ENCODE data around the gene MIDN.

Gene MIDN

DNA sequence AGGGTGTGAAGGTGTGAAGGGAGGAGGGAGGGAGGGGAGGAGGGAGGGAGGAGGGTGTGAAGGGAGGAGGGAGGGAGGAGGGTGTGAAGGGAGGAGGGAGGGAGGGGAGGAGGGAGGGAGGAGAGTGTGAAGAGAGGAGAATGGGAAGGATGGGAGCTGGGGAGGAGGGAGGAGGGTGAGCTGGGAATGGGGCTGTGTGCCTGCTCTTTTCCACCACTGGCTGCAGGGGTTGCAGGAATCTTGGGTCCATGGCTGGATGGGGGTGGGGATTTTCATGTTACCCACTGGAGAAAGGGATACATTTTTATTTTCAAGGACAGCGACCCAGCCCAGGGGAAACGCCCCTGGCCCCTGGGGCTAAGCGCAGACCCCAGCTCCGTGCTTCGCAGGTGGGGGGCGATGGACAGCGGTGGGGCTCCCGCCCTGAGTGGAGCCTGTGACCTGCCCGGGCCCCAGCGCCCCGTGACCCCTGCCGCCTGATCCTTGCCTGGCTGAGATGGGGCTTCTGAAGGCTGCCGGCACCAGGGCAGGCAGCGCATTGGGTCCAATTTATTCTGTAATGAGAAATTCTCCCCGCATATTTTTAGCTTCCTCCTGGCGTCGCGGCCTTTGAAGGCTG is 34.3 kb downstream of the MIDN start:
- no peak for DNase-seq (ENCODE audit: low read depth in 2 of 2)

GRCh38 chr19:1283207-1283916 is 35.0 kb downstream of the MIDN start:
- no peak for DNase-seq (ENCODE audit: low read depth in 2 of 2)

DNA sequence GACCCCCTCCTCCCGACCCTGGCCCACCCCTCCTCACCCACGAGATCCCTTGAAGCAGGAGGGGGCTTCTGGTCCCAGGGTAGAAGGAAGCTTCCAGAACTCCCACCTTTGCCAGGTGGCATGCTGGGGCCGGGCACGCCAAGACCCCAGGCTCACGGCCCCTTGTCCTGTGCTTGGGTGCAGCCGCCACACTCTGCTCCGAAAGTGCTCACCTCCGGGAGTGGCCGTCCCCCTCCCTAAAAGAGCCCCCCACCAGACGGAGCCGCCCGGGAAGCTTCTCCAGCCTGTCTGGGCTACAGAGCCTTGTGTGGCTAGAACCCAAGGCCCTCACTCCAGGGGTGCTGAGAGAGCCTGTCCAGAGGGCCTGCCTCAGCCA is 35.5 kb downstream of the MIDN start:
- no peak for DNase-seq (ENCODE audit: low read depth in 2 of 2)

GRCh38 chr19:1284293-1284978 is 36.1 kb downstream of the MIDN start:
- DNase-seq (ENCODE audit: low read depth in 2 of 2) = no peak

GRCh38 chr19:1284979-1285736 is 36.8 kb downstream of the MIDN start:
- DNase-seq (ENCODE audit: low read depth in 2 of 2) = no peak

DNA sequence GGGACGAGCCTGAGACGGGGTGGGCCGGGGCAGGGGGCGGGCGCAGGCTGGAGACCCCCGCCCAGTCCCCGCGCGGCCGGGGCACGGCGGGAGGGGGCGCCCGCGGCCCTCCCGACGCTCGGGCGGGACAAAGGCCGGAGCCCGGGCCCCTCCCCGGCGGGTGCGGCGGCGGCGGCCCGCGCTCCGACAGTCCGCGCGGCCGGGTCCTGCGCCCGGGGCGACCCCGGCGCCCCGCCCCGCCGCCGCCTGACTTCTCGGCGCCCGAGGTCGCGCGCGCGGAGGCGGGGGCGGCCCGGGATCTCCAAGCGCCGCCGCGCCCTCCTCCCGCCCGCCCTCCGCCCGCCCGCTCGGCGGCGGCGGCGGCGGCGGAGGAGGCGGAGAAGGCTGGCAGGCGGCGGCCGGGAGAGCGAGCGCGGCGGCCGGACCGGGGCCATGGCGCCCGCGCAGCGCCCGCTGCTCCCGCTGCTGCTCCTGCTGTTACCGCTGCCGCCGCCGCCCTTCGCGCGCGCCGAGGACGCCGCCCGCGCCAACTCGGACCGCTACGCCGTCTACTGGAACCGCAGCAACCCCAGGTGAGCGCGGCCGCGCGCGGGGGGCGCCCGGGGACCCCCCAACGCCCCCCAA is 37.5 kb downstream of the MIDN start, which contains the start of gene EFNA2:
EFNA2 (plus strand) TSS at position 137 of the 624 bp plus-strand sequence; CDS start at position 433, 296 bp downstream.
- DNase-seq (ENCODE audit: low read depth in 2 of 2) = no peak

DNA sequence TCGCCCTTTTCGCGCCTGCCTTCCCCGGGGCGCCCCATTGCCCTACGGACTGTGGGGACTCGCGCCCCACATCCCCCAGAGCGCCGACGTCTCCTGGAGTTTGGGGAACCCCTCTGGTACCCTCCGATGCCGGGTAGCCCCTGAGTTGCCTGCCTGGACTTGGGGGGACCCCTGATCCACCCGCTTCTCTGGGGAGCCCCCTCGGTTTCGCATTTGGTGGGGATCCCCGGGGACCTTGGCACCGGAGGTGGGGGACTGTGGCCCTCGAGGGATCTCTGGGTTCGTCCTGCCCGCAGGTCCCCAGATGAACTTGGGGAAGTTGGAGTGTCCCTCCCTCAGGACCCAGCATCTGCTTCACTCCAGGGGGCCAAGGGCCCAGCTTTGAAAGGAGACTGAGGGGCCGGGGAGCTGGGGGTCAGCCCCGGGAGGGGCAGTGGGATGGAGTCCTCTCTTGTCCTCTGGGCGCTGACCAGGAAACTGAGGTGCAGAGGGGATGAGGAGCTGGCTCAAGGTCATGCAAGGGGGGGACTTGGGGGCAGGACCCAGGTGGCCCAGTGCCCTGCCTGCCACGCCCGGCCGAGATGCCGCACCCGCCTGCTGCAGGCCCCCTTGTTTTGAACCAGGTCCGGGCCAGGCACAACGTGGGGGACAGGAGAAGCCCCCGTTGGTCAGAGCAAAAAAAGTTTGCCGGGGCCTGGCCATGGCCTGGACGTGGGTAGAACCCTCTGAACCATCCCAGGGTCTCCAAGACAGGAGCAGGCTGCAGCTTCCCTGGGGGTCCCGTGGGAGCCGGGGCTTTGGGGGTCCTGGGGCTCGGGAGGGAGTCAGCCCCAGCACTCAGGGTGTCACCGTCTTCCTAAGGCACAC is 38.3 kb downstream of the MIDN start:
- no peak for DNase-seq (ENCODE audit: low read depth in 2 of 2)

DNA sequence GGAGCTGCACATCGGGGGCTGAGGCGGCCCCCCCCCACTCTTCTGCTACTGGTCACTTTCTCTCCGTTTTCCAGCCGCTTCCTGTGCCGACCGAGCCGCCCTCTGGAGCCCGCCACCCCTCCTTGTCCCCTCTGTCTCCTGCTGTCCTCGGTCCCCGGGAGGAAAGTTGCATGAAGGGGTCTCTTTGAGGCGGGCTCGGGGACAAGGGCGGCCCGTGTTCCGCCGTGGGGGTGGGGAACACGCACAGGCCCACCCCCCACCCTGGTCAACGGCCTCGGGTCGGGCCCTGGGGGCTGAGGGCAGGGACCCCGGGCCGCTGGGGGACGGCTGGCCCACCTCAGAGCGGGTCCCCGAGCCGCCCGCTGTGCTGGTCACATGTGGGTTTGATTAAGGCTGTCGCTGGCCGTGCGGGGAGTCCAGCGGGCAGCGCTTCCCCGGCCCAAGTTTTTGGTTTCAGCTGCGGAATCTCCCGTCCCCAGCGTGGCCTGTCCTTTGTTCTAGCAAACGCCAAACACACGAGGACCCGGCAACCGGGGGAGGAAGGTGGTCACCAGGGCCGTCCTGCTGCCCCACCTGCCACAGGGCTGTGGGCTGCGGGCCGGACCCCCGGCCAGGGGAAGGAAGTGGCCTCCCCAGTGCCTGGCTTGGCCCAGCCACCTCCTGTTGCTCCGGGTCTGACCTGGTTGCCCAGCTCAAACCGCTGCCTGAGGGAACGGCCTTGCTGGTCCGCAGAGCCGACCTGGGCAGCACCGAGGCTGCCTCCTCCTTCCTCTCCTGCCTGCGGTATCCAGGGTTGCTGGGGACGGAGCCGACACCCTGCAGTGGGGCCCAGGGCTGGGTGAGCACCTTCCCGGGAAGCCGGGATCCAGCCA is 39.2 kb downstream of the MIDN start:
- DNase-seq (ENCODE audit: low read depth in 2 of 2) = no peak

- DNase-seq (ENCODE audit: low read depth in 2 of 2) = no peak
These were observed 39.8 kb downstream of the MIDN start for GRCh38 chr19:1288226-1288612.

GRCh38 chr19:1288833-1289685 is 40.7 kb downstream of the MIDN start:
- no peak for DNase-seq (ENCODE audit: low read depth in 2 of 2)

- no peak for DNase-seq (ENCODE audit: low read depth in 2 of 2)
These were observed 41.3 kb downstream of the MIDN start for GRCh38 chr19:1289686-1290025.

- no peak for DNase-seq (ENCODE audit: low read depth in 2 of 2)
These were observed 41.9 kb downstream of the MIDN start for GRCh38 chr19:1290196-1290702.

DNA sequence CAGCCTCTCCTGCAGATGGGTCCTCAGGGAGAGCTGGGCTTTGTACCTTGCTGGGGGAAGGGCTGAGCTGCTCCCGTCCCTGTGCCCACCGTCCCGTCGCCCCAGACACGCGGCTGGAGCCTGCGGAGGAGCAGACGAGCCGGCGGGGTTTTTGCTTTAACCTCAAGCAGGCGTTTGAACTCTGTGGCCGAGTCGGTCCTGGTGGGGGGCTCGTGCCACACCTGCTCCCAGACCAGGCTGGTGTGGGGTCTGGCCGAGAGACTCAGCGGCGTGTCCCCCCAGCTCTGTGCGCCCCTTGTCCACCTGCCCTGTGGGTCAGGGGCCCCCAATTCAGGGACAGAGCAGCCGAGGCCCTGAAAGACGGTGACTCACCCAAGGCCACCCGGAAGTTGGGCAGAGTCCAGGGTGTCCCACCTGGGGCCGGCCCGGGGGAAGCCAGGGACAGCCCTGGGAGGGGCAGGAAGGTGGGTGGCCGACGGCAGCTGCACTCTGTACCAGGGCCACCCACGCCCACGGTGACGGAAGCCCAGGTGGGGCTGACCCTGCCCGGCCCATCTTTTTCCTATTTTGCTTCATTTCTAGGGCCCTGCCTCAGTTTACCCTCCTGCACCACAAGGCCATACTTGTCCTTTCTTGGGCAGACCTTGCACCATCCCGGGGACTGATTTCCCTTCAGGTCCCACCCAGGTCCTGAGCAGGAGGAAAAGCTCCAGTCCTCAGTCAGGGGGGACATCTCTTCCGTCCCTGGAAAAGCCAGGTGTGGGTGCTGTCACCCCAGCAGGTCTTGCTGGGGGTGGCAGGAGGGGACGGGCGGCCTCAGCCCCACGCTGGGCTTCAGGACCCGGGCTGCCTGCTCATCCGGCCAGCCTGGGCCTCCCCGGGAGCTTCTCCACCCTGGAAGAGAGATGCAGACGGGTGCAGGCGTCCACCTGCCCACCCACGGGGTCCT is 42.6 kb downstream of the MIDN start:
- DNase-seq (ENCODE audit: low read depth in 2 of 2) = no peak

DNA sequence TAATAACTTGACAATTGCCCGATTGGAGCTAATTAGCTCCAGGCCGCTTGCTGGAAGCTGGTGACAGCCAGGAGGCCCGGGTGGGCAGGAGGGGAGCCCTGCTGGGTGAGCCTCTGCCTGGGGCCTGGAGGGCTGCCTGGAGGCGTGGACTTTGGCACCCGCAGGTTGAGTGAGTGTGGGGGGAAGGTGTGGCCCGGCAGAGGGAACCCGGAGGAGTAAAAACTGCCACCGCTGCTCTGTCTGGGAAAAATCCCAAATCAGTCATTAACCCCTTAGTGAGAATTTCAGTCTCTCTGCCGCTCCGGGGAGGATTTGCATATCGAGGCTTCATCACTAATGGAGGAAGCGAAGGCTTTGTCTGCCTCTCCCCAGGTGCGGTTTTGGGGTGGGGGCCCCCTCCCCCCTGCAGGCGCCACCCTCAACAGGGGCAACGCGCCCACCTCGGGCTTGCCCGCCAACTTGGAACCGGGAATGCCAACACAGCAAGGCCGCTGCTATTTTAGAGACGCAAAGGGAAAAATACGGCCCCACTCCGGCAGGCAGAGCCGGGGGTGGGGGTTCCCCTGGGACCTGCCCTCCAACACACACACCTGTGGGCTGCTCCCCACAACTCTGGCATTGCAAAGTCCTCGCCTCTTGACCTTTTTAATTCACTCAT is 43.5 kb downstream of the MIDN start:
- no peak for DNase-seq (ENCODE audit: low read depth in 2 of 2)

DNA sequence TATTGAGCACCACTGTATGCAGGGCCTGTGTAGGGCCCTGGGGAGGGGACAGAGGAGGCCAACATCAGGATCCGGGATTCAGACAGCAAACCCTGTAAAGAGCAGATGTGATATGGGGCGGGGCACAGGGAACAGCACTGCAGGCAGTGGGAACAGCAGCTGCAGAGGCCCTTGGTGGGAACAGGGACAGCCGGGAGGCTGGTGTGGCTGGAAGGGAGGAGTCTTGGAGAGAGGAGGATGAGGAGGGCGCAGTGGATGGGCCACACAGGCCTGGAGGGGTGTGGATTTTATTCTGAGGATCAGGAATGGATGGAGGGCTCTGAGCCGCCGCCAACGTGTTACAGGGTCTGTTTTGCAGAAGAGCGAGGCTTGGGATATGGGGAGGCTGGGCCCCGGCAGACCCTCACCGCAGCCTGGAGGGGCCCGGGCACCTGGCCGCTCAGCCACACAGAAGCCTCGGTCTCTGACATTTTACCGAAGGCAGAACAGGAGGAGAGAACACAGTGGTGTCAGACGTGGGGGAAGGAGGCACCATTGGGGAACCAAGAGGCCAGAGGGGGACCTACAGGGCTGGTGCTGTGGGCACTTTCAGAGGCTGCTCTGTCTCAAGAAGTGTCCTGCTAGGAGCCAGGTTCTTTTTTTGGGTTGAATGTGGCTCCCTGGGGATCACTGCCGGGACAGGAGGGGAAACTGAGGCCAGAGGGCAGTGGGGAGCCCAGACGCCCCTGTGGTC is 44.2 kb downstream of the MIDN start:
- DNase-seq (ENCODE audit: low read depth in 2 of 2) = no peak

Data from fibroblast of skin of left biceps (primary cell).